KMS-11 (cell line): ENCODE data around the gene VAMP5.
A peak's percentile ranks its signal among the peaks of the same experiment; 100 is the strongest.

ENCODE experiments used
- H2AFZ ChIP-seq: fragments of 200-600 bp; sonication (generic); 2 replicates; pipeline ENCODE4 v1.6.1; 2016; ENCODE audit warnings: antibody characterized with exemption, mixed run types, low read depth
- H3K27ac ChIP-seq: fragments of 200-600 bp; sonication (generic); 2 replicates; pipeline ENCODE4 v1.6.1; 2016; ENCODE audit warnings: mild to moderate bottlenecking, mixed run types
- H3K27me3 ChIP-seq: fragments of 200-600 bp; sonication (generic); 2 replicates; pipeline ENCODE4 v1.6.1; 2017; ENCODE audit warnings: mild to moderate bottlenecking, low read depth, mixed run types, moderate library complexity; ENCODE audit not compliant: insufficient read depth
- H3K36me3 ChIP-seq: fragments of 200-600 bp; sonication (generic); 2 replicates; pipeline ENCODE4 v1.6.1; 2017; ENCODE audit warnings: mild to moderate bottlenecking, mixed run types; ENCODE audit not compliant: insufficient read depth
- H3K4me1 ChIP-seq: fragments of 200-600 bp; sonication (generic); 2 replicates; pipeline ENCODE4 v1.6.1; 2016; ENCODE audit warnings: mild to moderate bottlenecking, low read depth, mixed run types; ENCODE audit not compliant: poor library complexity, severe bottlenecking
- H3K4me2 ChIP-seq: fragments of 200-600 bp; sonication (generic); 2 replicates; pipeline ENCODE4 v1.7.0; 2016; ENCODE audit warnings: mild to moderate bottlenecking, mixed run types
- H3K4me3 ChIP-seq: fragments of 200-600 bp; sonication (generic); IDR thresholded peaks from 2 replicates; pipeline ENCODE4 v1.6.1; 2017; ENCODE audit warnings: low read depth, low read length, mixed read lengths; ENCODE audit not compliant: insufficient read depth
- H3K79me2 ChIP-seq: fragments of 200-600 bp; sonication (generic); 2 replicates; pipeline ENCODE4 v1.6.1; 2016; ENCODE audit warnings: low read depth, mixed run types; ENCODE audit not compliant: insufficient read depth
- H3K9ac ChIP-seq: fragments of 200-600 bp; sonication (generic); 2 replicates; pipeline ENCODE4 v1.6.1; 2016; ENCODE audit warnings: mild to moderate bottlenecking, mixed run types
- H4K20me1 ChIP-seq: fragments of 200-600 bp; sonication (generic); 2 replicates; pipeline ENCODE4 v1.6.1; 2016; ENCODE audit warnings: mild to moderate bottlenecking, mixed run types; ENCODE audit not compliant: insufficient read depth
- TF ChIP-seq, protein P1 (sequence below): fragments of 200-600 bp; sonication (generic); conservative IDR thresholded peaks from 2 replicates; pipeline ENCODE4 v1.6.1; 2017; ENCODE audit warnings: low read depth, mild to moderate bottlenecking, antibody characterized with exemption, low read length, moderate library complexity, mixed read lengths

Gene VAMP5

GRCh38 chr2:85594715-85595300, 10.6 kb downstream of the VAMP5 start:
- Histone ChIP-seq H4K20me1 (no peaks in the 10 kb centered on the region), H3K79me2 (peaks cover 16% of the 10 kb centered on the region; the same call in 1 of the 2 replicates), H3K9ac (peak overlapping the region; percentile 57), H2AFZ (peak overlapping the region; percentile 77), H3K27ac (peak overlapping the region; percentile 28; the same call in 1 of the 2 replicates), H3K4me3 (peak overlapping the region; percentile 65), H3K4me1 (peaks cover 21% of the 10 kb centered on the region), H3K27me3 (no peaks in the 10 kb centered on the region), H3K4me2 (peak overlapping the region; percentile 87), H3K36me3 (no peaks in the 10 kb centered on the region)
- TF ChIP-seq, protein P1, sequence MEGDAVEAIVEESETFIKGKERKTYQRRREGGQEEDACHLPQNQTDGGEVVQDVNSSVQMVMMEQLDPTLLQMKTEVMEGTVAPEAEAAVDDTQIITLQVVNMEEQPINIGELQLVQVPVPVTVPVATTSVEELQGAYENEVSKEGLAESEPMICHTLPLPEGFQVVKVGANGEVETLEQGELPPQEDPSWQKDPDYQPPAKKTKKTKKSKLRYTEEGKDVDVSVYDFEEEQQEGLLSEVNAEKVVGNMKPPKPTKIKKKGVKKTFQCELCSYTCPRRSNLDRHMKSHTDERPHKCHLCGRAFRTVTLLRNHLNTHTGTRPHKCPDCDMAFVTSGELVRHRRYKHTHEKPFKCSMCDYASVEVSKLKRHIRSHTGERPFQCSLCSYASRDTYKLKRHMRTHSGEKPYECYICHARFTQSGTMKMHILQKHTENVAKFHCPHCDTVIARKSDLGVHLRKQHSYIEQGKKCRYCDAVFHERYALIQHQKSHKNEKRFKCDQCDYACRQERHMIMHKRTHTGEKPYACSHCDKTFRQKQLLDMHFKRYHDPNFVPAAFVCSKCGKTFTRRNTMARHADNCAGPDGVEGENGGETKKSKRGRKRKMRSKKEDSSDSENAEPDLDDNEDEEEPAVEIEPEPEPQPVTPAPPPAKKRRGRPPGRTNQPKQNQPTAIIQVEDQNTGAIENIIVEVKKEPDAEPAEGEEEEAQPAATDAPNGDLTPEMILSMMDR: no peak

GRCh38 chr2:85595301-85596025, 11.2 kb downstream of the VAMP5 start, which contains the start of gene RNF181:
Gene RNF181 (plus strand): TSS chr2:85595745. CDS start chr2:85595764, 19 bp downstream.
- peak within 1 kb of the TSS; percentile 57 for H3K9ac ChIP-seq
- H3K27ac ChIP-seq: peak within 1 kb of the TSS; percentile 28; the same call in 1 of the 2 replicates
- peaks cover 21% of the 10 kb centered on the region for H3K4me1 ChIP-seq
- TF ChIP-seq, protein P1: no peak
- H3K36me3 ChIP-seq: no peaks in the 10 kb centered on the region
- peaks cover 16% of the 10 kb centered on the region; the same call in 1 of the 2 replicates for H3K79me2 ChIP-seq
- peak within 1 kb of the TSS; percentile 65 for H3K4me3 ChIP-seq
- H4K20me1 ChIP-seq: no peaks in the 10 kb centered on the region
- H3K4me2 ChIP-seq: peak within 1 kb of the TSS; percentile 96
- peak within 1 kb of the TSS; percentile 77 for H2AFZ ChIP-seq
- H3K27me3 ChIP-seq: no peaks in the 10 kb centered on the region

DNA sequence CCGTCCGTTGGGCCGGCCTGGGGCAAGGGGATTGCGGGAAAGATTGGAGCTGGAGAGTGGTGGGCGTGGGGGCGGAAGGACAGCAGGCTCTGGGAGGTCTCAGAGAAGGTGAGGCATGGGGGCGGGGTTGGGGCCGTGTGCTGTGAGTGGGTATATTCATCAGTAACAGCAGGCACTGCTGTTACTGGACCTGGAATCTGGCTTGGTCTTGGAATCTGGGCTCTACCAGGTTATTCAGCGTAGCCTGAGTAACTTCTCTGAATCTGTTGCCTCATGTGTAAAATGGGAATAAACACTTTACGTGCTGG, 11.7 kb downstream of the VAMP5 start:
- H3K36me3 ChIP-seq: no peaks in the 10 kb centered on the region

GRCh38 chr2:85596486-85597143, 12.4 kb downstream of the VAMP5 start:
- no peak overlapping the region for H3K27ac ChIP-seq
- no peaks in the 10 kb centered on the region for H3K27me3 ChIP-seq
- peak overlapping the region; percentile 96 for H3K4me2 ChIP-seq
- H2AFZ ChIP-seq: no peak overlapping the region
- H3K9ac ChIP-seq: peak overlapping the region; percentile 57; the same call in 1 of the 2 replicates
- peaks cover 22% of the 10 kb centered on the region for H3K4me1 ChIP-seq
- peaks cover 16% of the 10 kb centered on the region; the same call in 1 of the 2 replicates for H3K79me2 ChIP-seq
- TF ChIP-seq, protein P1: no peak
- no peaks in the 10 kb centered on the region for H3K36me3 ChIP-seq
- H3K4me3 ChIP-seq: peak overlapping the region; percentile 3
- H4K20me1 ChIP-seq: no peaks in the 10 kb centered on the region

More for the DNA sequence above, 11.7 kb downstream of the VAMP5 start:
- peak overlapping the region; percentile 77 for H2AFZ ChIP-seq
- TF ChIP-seq, protein P1: no peak
- H4K20me1 ChIP-seq: no peaks in the 10 kb centered on the region
- H3K4me3 ChIP-seq: peak overlapping the region; percentile 64
- H3K27me3 ChIP-seq: no peaks in the 10 kb centered on the region
- no peak overlapping the region for H3K27ac ChIP-seq
- peak overlapping the region; percentile 57 for H3K9ac ChIP-seq
- peaks cover 16% of the 10 kb centered on the region; the same call in 1 of the 2 replicates for H3K79me2 ChIP-seq
- H3K4me1 ChIP-seq: peaks cover 21% of the 10 kb centered on the region
- H3K4me2 ChIP-seq: peak overlapping the region; percentile 96
